ENCODE data around the gene ZC3H6. TPM values are rescaled to one million over a fixed set of nuclear protein-coding genes. Genes with fewer than 3 reads are reported as not detected.
"Not testable (repeated sequence)": the region's sequence is repeated elsewhere in the genome, so short reads cannot be mapped to it uniquely, and the experiment has no call there.

Gene ZC3H6
- polyA plus RNA-seq, 1 donor from 2014 or later: 7.5 TPM

GRCh38 chr2:112340475-112341267, 65.3 kb downstream of the ZC3H6 start:
- no peaks in the 10 kb centered on the region for H3K9me3 Mint-ChIP-seq
- no peaks in the 10 kb centered on the region for H3K27me3 Mint-ChIP-seq
- H3K36me3 Mint-ChIP-seq: no peaks in the 10 kb centered on the region
- no peak overlapping the region for H3K4me3 Mint-ChIP-seq
- H3K27ac Mint-ChIP-seq: no peak overlapping the region
- H3K4me1 Mint-ChIP-seq: no peaks in the 10 kb centered on the region

- no peaks in the 10 kb centered on the region for H3K27me3 Mint-ChIP-seq
- H3K4me3 Mint-ChIP-seq: no peak overlapping the region
- H3K36me3 Mint-ChIP-seq: no peaks in the 10 kb centered on the region
- no peaks in the 10 kb centered on the region for H3K4me1 Mint-ChIP-seq
- no peaks in the 10 kb centered on the region for H3K9me3 Mint-ChIP-seq
- no peak overlapping the region for H3K27ac Mint-ChIP-seq
Observed at GRCh38 chr2:112342067-112342550, 66.7 kb downstream of the ZC3H6 start.

GRCh38 chr2:112343827-112344585, 68.6 kb downstream of the ZC3H6 start:
- Mint-ChIP-seq H3K36me3 (no peaks in the 10 kb centered on the region), H3K9me3 (no peaks in the 10 kb centered on the region), H3K4me3 (no peak overlapping the region), H3K4me1 (no peaks in the 10 kb centered on the region), H3K27ac (no peak overlapping the region), H3K27me3 (no peaks in the 10 kb centered on the region)

GRCh38 chr2:112345030-112346027, 69.9 kb downstream of the ZC3H6 start:
- H3K4me3 Mint-ChIP-seq: no peak overlapping the region
- H3K36me3 Mint-ChIP-seq: no peaks in the 10 kb centered on the region
- no peaks in the 10 kb centered on the region for H3K4me1 Mint-ChIP-seq
- H3K27ac Mint-ChIP-seq: no peak overlapping the region
- H3K9me3 Mint-ChIP-seq: no peaks in the 10 kb centered on the region
- H3K27me3 Mint-ChIP-seq: no peaks in the 10 kb centered on the region

- H3K27ac Mint-ChIP-seq, H3K27me3 Mint-ChIP-seq: not testable (repeated sequence)
Observed at GRCh38 chr2:112352292-112352691, 76.9 kb downstream of the ZC3H6 start.

GRCh38 chr2:112352809-112353603, 77.6 kb downstream of the ZC3H6 start:
- not testable (repeated sequence) for H3K4me1 Mint-ChIP-seq, H3K27me3 Mint-ChIP-seq, H3K4me3 Mint-ChIP-seq

More at GRCh38 chr2:112352292-112352691, 76.9 kb downstream of the ZC3H6 start:
- not testable (repeated sequence) for H3K4me1 Mint-ChIP-seq, H3K9me3 Mint-ChIP-seq, H3K36me3 Mint-ChIP-seq
- H3K4me3 Mint-ChIP-seq: peak overlapping the region in 2 of 4 donors; percentile 0 to 71

GRCh38 chr2:112354335-112354734, 78.9 kb downstream of the ZC3H6 start:
- H3K4me1 Mint-ChIP-seq, H3K4me3 Mint-ChIP-seq, H3K27me3 Mint-ChIP-seq, H3K27ac Mint-ChIP-seq, H3K36me3 Mint-ChIP-seq, H3K9me3 Mint-ChIP-seq: not testable (repeated sequence)

More at GRCh38 chr2:112352809-112353603, 77.6 kb downstream of the ZC3H6 start:
- not testable (repeated sequence) for H3K36me3 Mint-ChIP-seq, H3K9me3 Mint-ChIP-seq, H3K27ac Mint-ChIP-seq

GRCh38 chr2:112360055-112360454, 84.7 kb downstream of the ZC3H6 start:
- H3K4me1 Mint-ChIP-seq, H3K27me3 Mint-ChIP-seq, H3K27ac Mint-ChIP-seq, H3K36me3 Mint-ChIP-seq, H3K9me3 Mint-ChIP-seq: not testable (repeated sequence)
- peak overlapping the region in 3 of 4 donors; percentile 48 to 63 (median 61) for H3K4me3 Mint-ChIP-seq

Other genes starting within 250 kb of the ZC3H6 start
- gene TMEM87B, start 220.3 kb upstream of the ZC3H6 start, polyA plus RNA-seq: 11.0 TPM
- 0.20 TPM for gene FBLN7, start 137.2 kb upstream of the ZC3H6 start, polyA plus RNA-seq
- 18.3 TPM for gene ZC3H8, start 20.6 kb upstream of the ZC3H6 start, polyA plus RNA-seq
- 3.8 TPM for gene RGPD8, start 158.0 kb downstream of the ZC3H6 start, polyA plus RNA-seq
- gene TTL, start 206.6 kb downstream of the ZC3H6 start, polyA plus RNA-seq: 1.3 TPM